ENCODE results near the gene NCOA4.
"Not testable (repeated sequence)": the region's sequence is repeated elsewhere in the genome, so short reads cannot be mapped to it uniquely, and the experiment has no call there.

GRCh38 chr10:45956634-45957033, 73.8 kb downstream of the NCOA4 start:
- not testable (repeated sequence) for TF ChIP-seq POLR2A (IDR thresholded peaks at IDR 0.05)
- TF ChIP-seq, protein P1, sequence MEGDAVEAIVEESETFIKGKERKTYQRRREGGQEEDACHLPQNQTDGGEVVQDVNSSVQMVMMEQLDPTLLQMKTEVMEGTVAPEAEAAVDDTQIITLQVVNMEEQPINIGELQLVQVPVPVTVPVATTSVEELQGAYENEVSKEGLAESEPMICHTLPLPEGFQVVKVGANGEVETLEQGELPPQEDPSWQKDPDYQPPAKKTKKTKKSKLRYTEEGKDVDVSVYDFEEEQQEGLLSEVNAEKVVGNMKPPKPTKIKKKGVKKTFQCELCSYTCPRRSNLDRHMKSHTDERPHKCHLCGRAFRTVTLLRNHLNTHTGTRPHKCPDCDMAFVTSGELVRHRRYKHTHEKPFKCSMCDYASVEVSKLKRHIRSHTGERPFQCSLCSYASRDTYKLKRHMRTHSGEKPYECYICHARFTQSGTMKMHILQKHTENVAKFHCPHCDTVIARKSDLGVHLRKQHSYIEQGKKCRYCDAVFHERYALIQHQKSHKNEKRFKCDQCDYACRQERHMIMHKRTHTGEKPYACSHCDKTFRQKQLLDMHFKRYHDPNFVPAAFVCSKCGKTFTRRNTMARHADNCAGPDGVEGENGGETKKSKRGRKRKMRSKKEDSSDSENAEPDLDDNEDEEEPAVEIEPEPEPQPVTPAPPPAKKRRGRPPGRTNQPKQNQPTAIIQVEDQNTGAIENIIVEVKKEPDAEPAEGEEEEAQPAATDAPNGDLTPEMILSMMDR (IDR thresholded peaks at IDR 0.05) = not testable (repeated sequence)

Data from ovary (tissue), 3 donors.